Type B pancreatic cell (in vitro differentiated cells): ENCODE measurements around the gene SRGAP3. TPM values are rescaled to one million over a fixed set of nuclear protein-coding genes. Genes with fewer than 3 reads are reported as not detected.
A peak's percentile ranks its signal among the peaks of the same experiment; 100 is the strongest.

Source experiments
- DNase-seq: peaks from one replicate; pipeline ENCODE4 v3.0.0; 2021; ENCODE audit warnings: mixed read lengths; ENCODE audit not compliant: unreplicated experiment; ENCODE audit errors: extremely low spot score
- H3K27ac Mint-ChIP-seq: 2 replicates; pipeline ENCODE4 v1.8.0; 2021; ENCODE audit warnings: mild to moderate bottlenecking, mixed read lengths
- H3K27me3 Mint-ChIP-seq: 2 replicates; pipeline ENCODE4 v1.8.0; 2021; ENCODE audit warnings: mixed read lengths
- H3K36me3 Mint-ChIP-seq: 2 replicates; pipeline ENCODE4 v1.8.0; 2021; ENCODE audit warnings: mixed read lengths
- H3K4me1 Mint-ChIP-seq: one replicate; pipeline ENCODE4 v1.8.0; 2021; ENCODE audit warnings: mixed read lengths; ENCODE audit not compliant: unreplicated experiment
- H3K4me3 Mint-ChIP-seq: 2 replicates; pipeline ENCODE4 v1.8.0; 2021; ENCODE audit warnings: mild to moderate bottlenecking, mixed read lengths
- H3K9me3 Mint-ChIP-seq: 2 replicates; pipeline ENCODE4 v1.8.0; 2021; ENCODE audit warnings: mixed read lengths
- CTCF ChIP-seq: fragments of 200-600 bp; sonication (generic); conservative IDR thresholded peaks from 2 replicates; pipeline ENCODE4 v1.5.0; 2021; ENCODE audit warnings: antibody characterized with exemption, mild to moderate bottlenecking
- total RNA-seq: library from RNA; stranded (reverse); gene quantifications from 2 replicates; pipeline ENCODE4 v1.2.1, GENCODE V29; 2021; ENCODE audit warnings: low replicate concordance

Gene SRGAP3
- total RNA-seq, 1 donor from 2014 or later = 41.7 TPM

GRCh38 chr3:8982509-8982908 is 266.9 kb downstream of the SRGAP3 start:
- Mint-ChIP-seq H3K27ac (no peak overlapping the region), H3K9me3 (no peaks in the 10 kb centered on the region), H3K4me1 (peaks cover 19% of the 10 kb centered on the region), H3K36me3 (no peaks in the 10 kb centered on the region), H3K4me3 (no peak overlapping the region), H3K27me3 (peaks cover 6% of the 10 kb centered on the region)
- peak; percentile 15 for DNase-seq
- no peak for TF ChIP-seq CTCF

GRCh38 chr3:8981700-8982099 is 267.7 kb downstream of the SRGAP3 start:
- peaks cover 6% of the 10 kb centered on the region for H3K27me3 Mint-ChIP-seq
- H3K27ac Mint-ChIP-seq = no peak overlapping the region
- peaks cover 17% of the 10 kb centered on the region for H3K4me1 Mint-ChIP-seq
- TF ChIP-seq CTCF = no peak
- H3K36me3 Mint-ChIP-seq = no peaks in the 10 kb centered on the region
- DNase-seq = peak; percentile 22
- H3K9me3 Mint-ChIP-seq = no peaks in the 10 kb centered on the region
- H3K4me3 Mint-ChIP-seq = no peak overlapping the region

GRCh38 chr3:8981296-8981695 is 268.1 kb downstream of the SRGAP3 start:
- peak; percentile 45 for DNase-seq
- Mint-ChIP-seq H3K27ac (no peak overlapping the region), H3K9me3 (no peaks in the 10 kb centered on the region), H3K36me3 (no peaks in the 10 kb centered on the region), H3K27me3 (peaks cover 6% of the 10 kb centered on the region), H3K4me3 (no peak overlapping the region), H3K4me1 (peaks cover 17% of the 10 kb centered on the region)
- no peak for TF ChIP-seq CTCF

- no peaks in the 10 kb centered on the region for H3K36me3 Mint-ChIP-seq
- no peak overlapping the region for H3K4me3 Mint-ChIP-seq
- H3K27ac Mint-ChIP-seq = no peak overlapping the region
- H3K9me3 Mint-ChIP-seq = no peaks in the 10 kb centered on the region
- DNase-seq = no peak
- TF ChIP-seq CTCF = no peak
- peaks cover 17% of the 10 kb centered on the region for H3K4me1 Mint-ChIP-seq
- H3K27me3 Mint-ChIP-seq = peaks cover 6% of the 10 kb centered on the region
Measured at GRCh38 chr3:8980756-8981257, 268.6 kb downstream of the SRGAP3 start.

- Mint-ChIP-seq H3K4me1 (peaks cover 17% of the 10 kb centered on the region), H3K27me3 (peaks cover 6% of the 10 kb centered on the region), H3K4me3 (no peak overlapping the region), H3K27ac (no peak overlapping the region), H3K36me3 (no peaks in the 10 kb centered on the region), H3K9me3 (no peaks in the 10 kb centered on the region)
- no peak for TF ChIP-seq CTCF
- DNase-seq = no peak
Measured at GRCh38 chr3:8979262-8979661, 270.2 kb downstream of the SRGAP3 start.

GRCh38 chr3:8978551-8978950 is 270.9 kb downstream of the SRGAP3 start:
- H3K27ac Mint-ChIP-seq = no peak overlapping the region
- H3K36me3 Mint-ChIP-seq = no peaks in the 10 kb centered on the region
- H3K9me3 Mint-ChIP-seq = no peaks in the 10 kb centered on the region

More at GRCh38 chr3:8978551-8978950, 270.9 kb downstream of the SRGAP3 start:
- DNase-seq = peak; percentile 8
- peaks cover 6% of the 10 kb centered on the region for H3K27me3 Mint-ChIP-seq
- H3K4me1 Mint-ChIP-seq = peaks cover 14% of the 10 kb centered on the region
- H3K4me3 Mint-ChIP-seq = no peak overlapping the region
- TF ChIP-seq CTCF = no peak
